Measurements from ENCODE around the gene SGO2. TPM values are rescaled to one million over a fixed set of nuclear protein-coding genes. Genes with fewer than 3 reads are reported as not detected.

SGO2 gene
- total RNA-seq, 6 experiments from 2014 or later, result 10.6 to 22.3 (median 20.5) TPM

- H3K27me3 Mint-ChIP-seq (ENCODE audit: insufficient read depth), result peaks cover under 1% of the 10 kb centered on the region; the same call in 1 of the 2 replicates
- no peaks in the 10 kb centered on the region for H3K9me3 Mint-ChIP-seq
- no peak overlapping the region for H3K27ac Mint-ChIP-seq
- no peak for TF ChIP-seq CTCF (IDR thresholded peaks at IDR 0.05)
- no peak for DNase-seq
- peaks cover 8% of the 10 kb centered on the region for H3K36me3 Mint-ChIP-seq (ENCODE audit: low read depth)
- H3K4me1 Mint-ChIP-seq (ENCODE audit: low read depth), result peaks cover 48% of the 10 kb centered on the region
- no peak overlapping the region for H3K4me3 Mint-ChIP-seq
Measured at GRCh38 chr2:200591308-200591707, 65.3 kb downstream of the SGO2 start.

- TF ChIP-seq CTCF (IDR thresholded peaks at IDR 0.05), result no peak
- Mint-ChIP-seq H3K36me3 (ENCODE audit: low read depth) (peaks cover 8% of the 10 kb centered on the region), H3K4me3 (no peak overlapping the region), H3K4me1 (ENCODE audit: low read depth) (peaks cover 44% of the 10 kb centered on the region), H3K9me3 (no peaks in the 10 kb centered on the region), H3K27me3 (ENCODE audit: insufficient read depth) (no peaks in the 10 kb centered on the region), H3K27ac (no peak overlapping the region)
- DNase-seq, result no peak
Measured at GRCh38 chr2:200592406-200593075, 66.5 kb downstream of the SGO2 start.

- DNase-seq, result no peak
- Mint-ChIP-seq H3K36me3 (ENCODE audit: low read depth) (peaks cover 12% of the 10 kb centered on the region), H3K4me3 (no peak overlapping the region), H3K9me3 (no peaks in the 10 kb centered on the region), H3K27me3 (ENCODE audit: insufficient read depth) (no peaks in the 10 kb centered on the region; the same call in 1 of the 2 replicates), H3K4me1 (ENCODE audit: low read depth) (peaks cover 44% of the 10 kb centered on the region), H3K27ac (no peak overlapping the region)
- no peak for TF ChIP-seq CTCF (IDR thresholded peaks at IDR 0.05)
Measured at GRCh38 chr2:200593905-200594304, 67.9 kb downstream of the SGO2 start.

- TF ChIP-seq CTCF (IDR thresholded peaks at IDR 0.05), result no peak
- Mint-ChIP-seq H3K4me1 (ENCODE audit: low read depth) (peaks cover 38% of the 10 kb centered on the region), H3K36me3 (ENCODE audit: low read depth) (peaks cover 17% of the 10 kb centered on the region), H3K27ac (no peak overlapping the region), H3K27me3 (ENCODE audit: insufficient read depth) (no peaks in the 10 kb centered on the region; the same call in 1 of the 2 replicates), H3K9me3 (no peaks in the 10 kb centered on the region), H3K4me3 (no peak overlapping the region)
- DNase-seq, result no peak
Measured at GRCh38 chr2:200595913-200596312, 69.9 kb downstream of the SGO2 start.

- Mint-ChIP-seq H3K36me3 (ENCODE audit: low read depth) (peaks cover 17% of the 10 kb centered on the region), H3K4me1 (ENCODE audit: low read depth) (peaks cover 44% of the 10 kb centered on the region), H3K27me3 (ENCODE audit: insufficient read depth) (no peaks in the 10 kb centered on the region; the same call in 1 of the 2 replicates), H3K27ac (no peak overlapping the region), H3K4me3 (no peak overlapping the region), H3K9me3 (no peaks in the 10 kb centered on the region)
- no peak for DNase-seq
- no peak for TF ChIP-seq CTCF (IDR thresholded peaks at IDR 0.05)
Measured at GRCh38 chr2:200596774-200597570, 71.0 kb downstream of the SGO2 start.

All from HFFc6 (cell line).